ENCODE results near the gene PNMA1. TPM values are rescaled to one million over a fixed set of nuclear protein-coding genes. Genes with fewer than 3 reads are reported as not detected.
A peak's percentile ranks its signal among the peaks of the same experiment; 100 is the strongest.

PNMA1 gene
- total RNA-seq, 4 donors from 2014 or later: 21.7 to 27.7 (median 24.7) TPM

DNA sequence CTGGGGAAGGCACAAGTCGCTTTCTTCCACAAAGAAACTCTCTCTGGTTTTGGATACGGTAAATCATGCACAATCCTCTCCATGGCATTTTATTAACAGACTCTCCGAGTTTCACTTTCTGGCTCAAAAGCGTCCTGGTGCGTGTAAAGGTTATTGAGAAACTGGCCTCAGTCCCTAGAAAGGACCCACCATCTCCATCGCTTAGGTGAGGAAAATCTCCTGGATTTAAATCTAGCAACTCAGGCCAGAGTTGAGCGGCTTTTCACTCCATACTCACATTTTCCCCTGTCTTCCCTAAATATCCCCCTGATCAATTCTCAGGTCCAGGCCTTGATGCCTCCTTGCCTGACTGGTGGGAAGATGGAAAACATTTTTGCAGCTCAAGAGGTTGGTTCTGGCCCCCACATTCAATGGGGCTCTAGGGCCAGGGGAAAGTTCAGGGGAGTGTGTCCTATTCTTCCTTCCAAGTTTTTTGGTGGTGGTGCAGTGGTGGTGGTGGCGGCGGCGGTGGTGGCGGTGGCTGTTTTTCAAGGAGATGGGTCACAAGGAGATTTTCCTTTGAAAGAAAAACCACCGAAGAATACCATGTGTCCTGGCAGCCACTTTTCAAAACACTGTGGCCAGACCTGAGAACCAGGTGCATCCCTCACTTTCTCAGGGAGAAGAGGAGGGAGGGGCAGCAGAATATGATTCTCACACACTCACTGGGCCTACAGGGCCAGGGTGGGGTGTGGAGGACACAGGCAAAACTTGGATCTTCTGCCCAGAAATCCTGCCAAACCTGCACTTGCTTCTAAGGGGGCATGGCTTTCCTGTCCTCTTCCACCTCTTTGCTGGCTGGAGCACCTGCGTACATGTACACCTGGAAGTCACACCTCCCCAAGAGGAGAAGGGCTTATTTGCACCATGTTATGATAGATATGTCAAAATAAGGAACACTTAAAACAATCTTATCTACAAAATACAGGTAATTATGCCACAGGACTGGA is 46.7 kb upstream of the PNMA1 start:
- Histone ChIP-seq H3K36me3 (no peaks in the 10 kb centered on the region), H3K27ac (peak overlapping the region; percentile 90 to 99 (median 97)), H3K4me1 (peaks cover 78 to 87% of the 10 kb centered on the region in 2 donors), H3K4me3 (replicated peaks in 1 of 3) (peak overlapping the region in 1 of 3 donors; percentile 18), H3K27me3 (no peaks in the 10 kb centered on the region), H3K9me3 (no peaks in the 10 kb centered on the region)
- DNase-seq: no peak
- intact Hi-C loops (cut with DNase I): no loop called here
- WGBS, 2 donors: 47 to 61% methylated on average over 13 of the region's 13 CpGs
- TF ChIP-seq, protein P1, sequence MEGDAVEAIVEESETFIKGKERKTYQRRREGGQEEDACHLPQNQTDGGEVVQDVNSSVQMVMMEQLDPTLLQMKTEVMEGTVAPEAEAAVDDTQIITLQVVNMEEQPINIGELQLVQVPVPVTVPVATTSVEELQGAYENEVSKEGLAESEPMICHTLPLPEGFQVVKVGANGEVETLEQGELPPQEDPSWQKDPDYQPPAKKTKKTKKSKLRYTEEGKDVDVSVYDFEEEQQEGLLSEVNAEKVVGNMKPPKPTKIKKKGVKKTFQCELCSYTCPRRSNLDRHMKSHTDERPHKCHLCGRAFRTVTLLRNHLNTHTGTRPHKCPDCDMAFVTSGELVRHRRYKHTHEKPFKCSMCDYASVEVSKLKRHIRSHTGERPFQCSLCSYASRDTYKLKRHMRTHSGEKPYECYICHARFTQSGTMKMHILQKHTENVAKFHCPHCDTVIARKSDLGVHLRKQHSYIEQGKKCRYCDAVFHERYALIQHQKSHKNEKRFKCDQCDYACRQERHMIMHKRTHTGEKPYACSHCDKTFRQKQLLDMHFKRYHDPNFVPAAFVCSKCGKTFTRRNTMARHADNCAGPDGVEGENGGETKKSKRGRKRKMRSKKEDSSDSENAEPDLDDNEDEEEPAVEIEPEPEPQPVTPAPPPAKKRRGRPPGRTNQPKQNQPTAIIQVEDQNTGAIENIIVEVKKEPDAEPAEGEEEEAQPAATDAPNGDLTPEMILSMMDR (IDR thresholded peaks at IDR 0.05): no peak
- TF ChIP-seq POLR2A (IDR thresholded peaks at IDR 0.05): no peak

DNA sequence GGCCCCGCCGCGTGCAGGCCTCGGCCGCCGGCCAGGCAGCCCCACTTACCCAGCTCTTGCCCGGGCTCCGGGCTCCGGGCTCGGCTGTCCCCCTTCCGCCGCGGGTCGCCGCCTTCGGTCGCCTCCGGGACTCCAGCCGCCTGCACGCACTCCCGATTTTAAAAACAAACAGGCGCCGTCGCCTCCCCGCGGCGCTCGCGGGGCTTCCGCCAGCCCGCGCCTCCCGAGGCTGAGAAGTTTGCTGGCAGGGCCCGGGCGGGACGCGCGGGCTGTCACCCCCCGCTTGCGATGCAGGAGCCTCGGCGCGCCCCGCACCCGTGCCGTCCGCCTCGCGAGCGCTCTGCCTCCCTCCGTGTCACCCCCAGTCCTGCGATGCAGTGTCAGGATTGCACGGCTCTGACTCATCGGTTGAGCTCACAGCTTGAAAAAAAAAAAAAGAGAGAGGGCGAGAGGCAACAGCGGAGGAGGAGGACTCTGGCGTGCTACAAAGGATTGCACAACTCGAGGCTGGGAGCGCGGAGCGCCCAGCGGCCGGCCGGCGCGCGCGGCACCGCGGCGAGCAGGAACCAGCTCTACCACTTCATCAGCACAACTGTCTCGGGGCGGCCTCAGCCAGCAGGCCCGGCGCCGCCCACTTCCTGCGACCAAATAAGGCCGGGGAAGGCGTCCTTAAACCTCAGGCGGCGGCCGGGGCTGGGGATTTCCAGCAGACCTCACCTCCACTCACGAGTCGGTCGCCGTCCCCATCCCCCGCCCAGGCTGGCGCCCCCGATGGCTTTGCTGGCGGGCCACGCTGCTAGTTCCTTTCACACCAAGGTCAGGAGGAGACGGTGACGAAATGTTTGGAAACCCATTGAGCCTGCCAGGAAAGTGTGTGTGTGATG is 45.8 kb upstream of the PNMA1 start:
- Histone ChIP-seq H3K4me1 (peaks cover 79 to 87% of the 10 kb centered on the region in 2 donors), H3K9me3 (no peaks in the 10 kb centered on the region), H3K27ac (peak overlapping the region; percentile 97 to 99 (median 98)), H3K27me3 (no peaks in the 10 kb centered on the region), H3K4me3 (replicated peaks in 1 of 3) (peak overlapping the region; percentile 43 to 60 (median 51)), H3K36me3 (no peaks in the 10 kb centered on the region)
- intact Hi-C loops (cut with DNase I): no loop called here
- TF ChIP-seq, protein P1 (IDR thresholded peaks at IDR 0.05): peak in 3 of 6 experiments; percentile 11 to 27 (median 18)
- TF ChIP-seq POLR2A (IDR thresholded peaks at IDR 0.05): peak; percentile 51 to 92
- peak; percentile 98 to 99 for DNase-seq
- WGBS, 2 donors: 0% methylated on average over 53 to 65 of the region's 93 CpGs

DNA sequence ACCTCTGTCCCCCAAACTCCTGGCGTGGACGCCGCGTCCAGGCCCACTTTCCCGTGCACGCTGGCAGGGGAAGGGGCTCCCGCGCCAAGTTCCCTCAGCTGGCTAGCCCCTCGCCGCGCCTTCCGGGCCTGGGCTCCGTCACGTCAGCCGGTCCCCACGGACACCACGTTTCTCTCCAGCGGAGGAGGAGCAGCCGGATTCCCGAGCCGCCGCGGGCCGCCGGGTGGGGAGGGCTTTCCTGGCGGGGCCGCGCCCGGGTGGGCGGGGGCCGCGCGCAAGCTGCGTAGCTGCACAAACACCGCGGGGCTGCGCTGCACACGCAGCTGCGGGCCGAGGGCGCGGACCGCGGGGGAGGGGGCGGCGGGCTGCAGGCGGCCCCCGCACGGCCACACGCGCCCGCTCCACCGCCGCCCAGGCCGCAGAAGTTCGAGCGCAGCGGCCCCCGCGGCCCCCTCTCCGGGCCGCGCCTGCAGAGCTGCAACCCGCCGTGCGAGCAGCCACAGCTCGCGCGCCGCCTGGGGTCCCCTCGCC is 45.1 kb upstream of the PNMA1 start:
- H3K4me1 ChIP-seq: peaks cover 79 to 87% of the 10 kb centered on the region in 2 donors
- intact Hi-C loops (cut with DNase I): no loop called here
- no peaks in the 10 kb centered on the region for H3K9me3 ChIP-seq
- H3K36me3 ChIP-seq: no peaks in the 10 kb centered on the region
- peak; percentile 69 to 76 for DNase-seq
- peak in 1 of 2 donors; percentile 46 for TF ChIP-seq POLR2A (IDR thresholded peaks at IDR 0.05)
- TF ChIP-seq, protein P1 (IDR thresholded peaks at IDR 0.05): no peak
- H3K4me3 ChIP-seq (replicated peaks in 1 of 3): peak overlapping the region; percentile 43 to 60 (median 51)
- H3K27ac ChIP-seq: peak overlapping the region; percentile 97 to 99 (median 98)
- 0 to 2% methylated on average over 6 to 12 of the region's 71 CpGs for WGBS, 2 donors
- no peaks in the 10 kb centered on the region for H3K27me3 ChIP-seq

DNA sequence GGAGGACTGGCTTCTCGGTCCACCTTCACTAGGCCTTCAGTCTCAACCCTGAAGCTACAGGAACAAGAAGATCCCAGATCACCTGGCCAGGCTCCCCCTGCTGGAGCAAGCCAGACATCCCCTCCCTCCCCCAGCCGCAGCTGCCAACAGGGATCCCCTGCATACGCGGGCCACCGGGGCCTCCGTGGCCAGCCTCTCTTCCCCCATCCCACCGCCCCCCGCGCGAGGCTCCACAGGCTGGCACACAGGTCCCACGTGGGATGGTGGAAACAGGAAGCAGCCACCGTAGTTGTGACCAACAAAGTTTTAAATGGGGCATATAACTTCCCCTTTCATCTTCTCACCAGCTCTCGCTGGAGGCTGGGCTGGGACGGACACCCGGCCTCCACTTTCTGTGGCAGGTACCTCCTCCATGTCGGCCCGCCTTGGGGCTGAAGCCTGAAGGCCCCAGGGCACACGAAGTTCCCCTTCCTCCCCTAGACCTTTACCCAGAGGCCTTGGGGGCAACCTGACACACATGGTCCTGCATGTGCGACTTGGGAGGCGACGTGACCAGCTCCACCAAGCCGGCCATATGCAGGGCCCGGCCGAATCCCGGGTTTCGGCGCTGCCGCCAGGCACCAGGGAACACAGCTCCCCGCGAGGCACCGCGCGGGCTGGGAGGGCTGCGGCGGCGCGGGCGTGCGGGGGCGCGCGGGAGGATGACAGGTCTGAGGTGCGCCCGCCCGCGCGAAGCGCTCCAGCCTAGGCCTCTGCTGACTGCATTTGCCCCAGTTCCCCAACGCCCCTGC is 44.4 kb upstream of the PNMA1 start:
- TF ChIP-seq, protein P1 (IDR thresholded peaks at IDR 0.05): peak in 4 of 6 experiments; percentile 49 to 56 (median 54)
- TF ChIP-seq POLR2A (IDR thresholded peaks at IDR 0.05): no peak
- Histone ChIP-seq H3K27ac (peak overlapping the region; percentile 90 to 99 (median 97)), H3K4me3 (replicated peaks in 1 of 3) (peak overlapping the region in 2 of 3 donors; percentile 23 to 60), H3K27me3 (no peaks in the 10 kb centered on the region), H3K9me3 (no peaks in the 10 kb centered on the region), H3K36me3 (no peaks in the 10 kb centered on the region), H3K4me1 (peaks cover 79 to 87% of the 10 kb centered on the region in 2 donors)
- DNase-seq: peak; percentile 83 to 84
- intact Hi-C loops (cut with DNase I): no loop called here
- 17 to 24% methylated on average over 7 to 18 of the region's 49 CpGs for WGBS, 2 donors
